Colon (tissue), 2 donors: Measurements from ENCODE around the gene SCN4B.

Source experiments
- FAIRE-seq: peaks from 2 replicates; lab custom pipeline; 2012; peaks lifted over from hg19 to GRCh38; lab: Jason Lieb, UNC
- donor health status: control.
- donor health status: control.

SCN4B gene

DNA sequence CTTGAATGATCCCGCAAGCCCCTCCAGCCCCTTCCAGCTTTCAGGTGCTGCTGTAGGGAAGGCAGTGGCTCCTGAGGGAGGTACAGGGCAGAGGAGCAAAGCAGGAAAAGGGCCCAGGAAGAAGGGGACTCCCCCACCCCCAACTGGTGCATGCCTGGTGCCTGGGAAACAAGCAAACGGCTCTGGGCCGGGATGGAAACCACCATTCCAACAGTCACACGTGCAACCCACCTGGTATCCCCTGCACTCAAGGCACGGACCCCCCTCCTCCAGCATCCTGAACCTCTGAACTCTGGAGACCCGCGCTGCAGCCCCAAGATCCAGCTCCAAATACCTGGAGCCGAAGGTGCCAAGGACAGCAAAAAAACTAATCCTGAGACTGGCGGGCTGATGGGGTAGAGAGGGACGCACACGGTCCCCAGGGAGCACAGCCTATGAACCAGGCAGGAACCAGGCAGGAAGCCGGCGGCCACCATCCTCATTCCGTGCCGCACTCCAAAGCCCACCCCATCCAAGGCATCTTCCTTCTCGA is 537 bp downstream of the SCN4B start:
- FAIRE-seq, result no peak

DNA sequence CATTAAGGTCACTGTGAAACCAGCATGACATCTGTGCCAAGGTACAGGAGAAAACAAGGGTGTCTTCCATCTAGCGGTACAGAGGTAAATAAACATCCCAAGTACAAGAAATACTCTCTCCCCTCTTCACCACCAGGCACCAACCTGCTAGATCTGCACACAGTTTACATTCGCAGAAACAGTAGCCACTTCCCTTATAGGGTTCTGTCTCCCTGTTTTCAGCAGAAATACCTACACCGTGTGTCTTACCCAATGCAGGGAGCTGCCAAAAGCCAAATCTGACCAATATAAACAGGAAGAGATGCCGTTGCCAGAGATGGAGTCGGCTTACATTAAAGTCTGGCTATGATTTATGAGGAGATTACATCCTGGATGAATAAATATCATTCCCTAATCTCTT is 1.2 kb downstream of the SCN4B start:
- FAIRE-seq, result no peak

DNA sequence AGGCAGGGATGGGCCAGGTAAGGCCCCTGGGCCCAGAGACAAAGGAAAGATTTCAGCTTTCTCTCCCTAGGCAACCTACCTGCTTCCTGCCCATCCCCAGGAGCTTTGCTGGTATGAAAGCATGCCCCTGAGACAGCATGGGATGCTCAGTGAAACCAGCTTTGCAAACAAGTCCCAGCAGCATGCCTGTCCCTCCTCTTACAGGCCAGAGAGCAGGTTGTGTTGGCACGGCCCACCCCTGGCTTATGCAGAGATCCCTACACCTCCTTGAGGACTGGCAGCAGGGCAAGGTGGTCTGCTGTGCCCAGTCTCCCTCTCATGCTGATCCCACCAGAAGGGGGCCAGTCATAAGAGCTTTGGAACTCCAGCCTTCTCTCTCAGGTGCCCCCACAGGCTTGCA is 3.1 kb downstream of the SCN4B start:
- FAIRE-seq, result no peak

DNA sequence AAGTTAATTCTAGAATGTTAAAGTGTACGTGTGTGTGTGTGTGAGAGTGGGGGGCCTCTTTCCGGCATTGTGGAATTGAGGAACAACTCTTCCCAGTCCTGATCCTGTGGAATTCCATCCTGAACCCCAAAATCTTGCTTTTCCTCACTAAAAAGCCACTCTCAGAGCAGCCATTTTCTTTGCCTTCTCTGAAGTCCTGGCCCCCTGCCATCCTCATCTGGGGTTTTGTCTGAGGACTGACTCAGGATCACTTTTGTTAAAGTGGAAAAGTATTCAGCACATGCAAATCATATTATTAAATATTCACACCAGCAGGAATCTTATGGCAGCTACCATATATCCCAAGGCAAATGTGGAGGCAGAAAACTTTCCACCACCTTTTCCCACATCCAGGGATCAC is 3.8 kb downstream of the SCN4B start:
- FAIRE-seq, result no peak

DNA sequence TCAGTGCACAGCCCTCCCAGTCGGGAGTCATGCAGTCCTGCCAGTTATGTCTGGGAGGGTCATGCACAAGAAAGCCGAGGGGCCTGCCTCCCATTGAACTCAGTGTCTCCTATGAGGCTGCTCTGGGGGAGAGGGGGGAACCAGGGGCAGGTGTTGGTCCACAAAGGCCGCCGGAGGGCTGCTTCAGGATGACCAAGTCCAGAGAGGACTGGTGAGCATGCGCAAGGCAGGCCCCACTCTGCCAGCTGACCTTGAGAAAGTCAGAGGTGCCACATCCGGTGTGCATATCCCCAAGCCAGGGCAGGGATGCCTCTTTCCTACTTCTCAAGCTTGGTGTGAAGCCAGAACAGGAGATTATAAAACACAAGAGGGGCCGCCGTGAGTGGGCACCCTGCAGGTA is 4.4 kb downstream of the SCN4B start:
- no peak for FAIRE-seq

DNA sequence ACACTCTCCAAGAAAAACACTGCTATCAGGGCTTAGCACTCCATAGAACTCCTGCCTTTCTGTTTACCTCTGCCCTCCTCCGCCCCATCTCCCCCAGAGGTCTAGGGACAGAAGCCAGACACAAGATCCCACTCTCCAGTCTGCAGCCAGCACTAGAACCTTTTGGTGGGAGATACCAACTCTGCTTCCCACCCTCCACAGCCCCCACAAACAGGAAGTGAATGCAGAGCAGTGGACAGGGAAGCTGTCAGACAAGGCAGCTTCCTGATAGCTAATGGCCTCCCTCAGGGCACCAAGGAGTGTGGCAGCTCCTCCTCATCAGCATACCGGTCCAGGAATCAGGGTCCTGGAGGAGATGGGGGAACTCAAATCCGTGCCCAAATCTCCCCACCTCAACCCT is 5.1 kb downstream of the SCN4B start:
- no peak for FAIRE-seq

DNA sequence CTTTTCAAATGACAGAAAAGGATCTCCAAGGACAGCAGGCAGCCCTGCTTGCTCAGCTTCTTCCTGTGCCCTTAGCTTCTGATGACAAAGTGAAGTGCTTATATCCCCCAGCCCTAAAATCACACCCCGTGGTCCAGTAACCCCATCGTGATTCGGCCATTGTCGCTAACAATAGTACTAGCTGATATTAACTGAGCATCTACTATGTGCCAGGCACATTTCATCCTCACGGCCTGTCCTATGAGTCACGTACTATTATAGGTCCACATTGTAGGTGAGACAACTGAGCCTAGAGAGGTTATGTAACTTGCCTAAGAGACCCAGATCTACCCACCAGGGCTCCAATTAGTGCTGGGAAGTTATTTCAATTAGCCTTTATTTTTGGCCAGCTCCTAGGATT is 6.1 kb downstream of the SCN4B start:
- no peak for FAIRE-seq

DNA sequence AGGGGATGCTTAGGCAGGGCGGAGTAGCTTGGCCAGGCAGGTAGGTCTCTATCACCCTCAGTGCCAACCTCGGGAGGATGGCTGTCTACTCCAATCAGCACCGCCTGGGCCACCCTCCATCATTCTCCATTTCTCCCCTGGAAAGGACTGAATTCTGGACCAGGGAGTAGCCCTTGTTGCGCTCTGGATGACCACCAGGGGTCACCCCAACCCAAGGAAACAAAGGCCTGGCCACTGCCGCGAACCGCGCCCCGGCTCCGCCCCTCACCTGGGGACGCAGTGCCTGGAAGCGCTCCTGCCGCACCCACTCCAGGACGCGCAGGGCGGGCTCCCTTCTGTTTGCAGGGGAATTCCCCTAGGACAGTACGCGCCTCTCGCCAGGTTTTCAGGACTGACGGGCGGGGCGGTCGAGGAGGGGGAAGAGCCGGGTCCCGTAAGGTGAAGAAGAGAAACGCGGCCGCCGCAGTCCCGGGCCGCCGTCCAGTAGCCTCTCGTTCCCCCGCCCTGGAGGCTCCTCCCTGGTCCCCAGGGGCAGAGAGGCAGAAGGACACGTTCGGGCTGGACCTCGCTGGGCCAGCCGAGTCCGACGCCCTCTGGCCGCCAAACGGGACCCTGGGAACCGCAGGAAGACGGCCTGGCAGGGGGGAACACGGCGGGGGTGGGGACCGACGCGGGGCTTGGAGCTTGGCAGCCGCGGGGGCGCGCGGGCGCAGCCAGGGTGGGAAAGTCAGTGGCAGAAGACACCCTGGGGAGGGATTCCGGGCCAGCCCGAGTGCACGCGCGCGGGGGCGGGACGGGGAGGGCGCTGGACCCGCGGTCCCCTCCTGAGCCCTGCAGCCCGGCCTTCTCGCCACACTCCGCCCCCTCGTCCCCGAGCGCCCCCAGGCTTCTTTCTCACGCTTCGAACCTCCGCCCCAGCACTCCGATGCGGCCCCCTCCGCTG is 7.1 kb downstream of the SCN4B start:
- no peak for FAIRE-seq

DNA sequence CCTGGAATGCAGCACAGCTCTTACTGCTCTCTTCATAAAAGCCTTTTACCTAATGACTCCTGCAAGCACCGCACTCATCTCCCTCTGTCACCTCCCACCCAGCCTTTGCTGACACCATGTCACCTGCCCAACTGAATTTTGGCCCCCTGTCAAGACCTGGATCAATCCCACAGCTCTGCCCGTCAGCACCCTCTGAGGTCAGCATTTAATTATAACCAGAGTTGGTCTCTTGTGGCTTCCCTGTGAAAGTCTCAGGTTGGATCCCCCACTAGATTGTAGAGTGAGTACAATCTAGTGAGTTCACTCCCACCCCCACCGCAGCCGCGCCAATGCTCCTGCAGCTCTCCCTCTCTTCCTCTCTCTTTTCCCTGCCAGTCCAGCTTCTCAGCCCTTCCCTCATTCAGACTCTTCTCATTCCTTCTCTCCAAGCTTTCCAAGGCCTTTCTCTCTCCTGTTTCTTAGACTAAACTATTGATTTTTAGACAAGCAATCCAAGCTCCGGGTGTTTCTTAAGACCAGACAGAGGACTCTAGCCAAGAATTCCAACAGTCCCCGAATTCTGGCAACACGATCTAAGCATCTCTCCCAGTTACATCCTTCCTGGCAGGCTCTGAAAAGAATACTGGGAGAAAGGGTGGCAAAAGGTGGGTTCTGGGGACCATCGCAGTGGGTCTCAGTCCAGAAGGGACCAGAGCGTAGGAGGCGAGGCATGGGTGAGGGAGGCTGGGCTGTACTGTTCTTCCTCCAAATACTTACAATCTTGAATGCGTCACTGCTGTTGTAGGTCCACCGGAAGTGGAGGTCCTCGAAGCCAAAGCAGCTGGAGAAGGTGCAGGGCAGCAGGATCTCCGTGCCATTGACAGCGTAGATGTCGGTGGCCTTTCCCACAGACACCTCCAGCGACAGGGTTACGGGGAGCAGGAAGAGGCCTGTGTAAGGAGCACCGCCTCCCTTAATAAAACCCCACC is 8.0 kb downstream of the SCN4B start:
- FAIRE-seq, result no peak

DNA sequence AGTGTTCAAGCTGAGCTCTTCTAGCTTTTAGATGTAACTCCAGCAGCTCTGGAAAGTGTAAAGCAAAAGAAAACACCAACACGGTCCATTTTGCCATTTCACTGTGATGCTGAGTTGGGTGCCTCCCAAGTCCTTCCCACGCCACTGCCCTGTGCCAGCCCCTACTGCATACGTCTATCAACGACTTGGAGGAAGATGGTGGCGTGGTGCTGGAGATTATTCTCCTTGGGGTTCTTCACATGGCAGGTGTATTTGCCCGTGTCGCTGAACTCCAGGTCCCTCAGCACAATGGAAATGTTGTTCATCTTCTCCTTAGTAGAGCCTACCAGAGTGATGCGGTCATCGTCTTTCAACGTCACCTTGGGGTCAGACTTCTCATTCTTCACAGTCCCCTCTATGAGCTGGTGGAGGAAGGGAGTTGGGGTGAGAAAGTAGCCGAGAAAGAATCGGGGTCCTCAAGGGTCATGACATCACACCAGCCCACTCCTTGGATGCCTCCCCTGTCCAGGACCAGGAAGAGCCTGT is 8.9 kb downstream of the SCN4B start:
- no peak for FAIRE-seq

DNA sequence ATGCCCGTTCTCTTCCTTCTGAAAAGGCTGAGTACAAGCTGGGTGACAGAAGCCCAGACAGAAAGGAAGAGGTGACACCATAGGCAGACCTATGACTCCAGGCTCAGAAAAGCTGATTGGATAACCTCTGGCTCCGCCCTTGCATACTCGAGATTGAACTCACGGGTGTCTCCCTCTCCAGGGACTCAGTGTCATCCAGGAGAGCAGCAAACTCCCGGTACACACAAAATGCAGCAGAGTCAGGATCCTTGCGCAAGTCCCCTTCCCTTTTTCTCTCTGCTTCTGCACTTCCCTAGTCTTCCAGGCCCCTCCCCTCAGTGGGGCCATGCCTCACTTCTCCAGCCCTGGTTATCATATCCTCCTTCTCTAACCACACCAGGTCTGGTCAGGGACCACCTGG is 9.8 kb downstream of the SCN4B start:
- FAIRE-seq, result no peak

DNA sequence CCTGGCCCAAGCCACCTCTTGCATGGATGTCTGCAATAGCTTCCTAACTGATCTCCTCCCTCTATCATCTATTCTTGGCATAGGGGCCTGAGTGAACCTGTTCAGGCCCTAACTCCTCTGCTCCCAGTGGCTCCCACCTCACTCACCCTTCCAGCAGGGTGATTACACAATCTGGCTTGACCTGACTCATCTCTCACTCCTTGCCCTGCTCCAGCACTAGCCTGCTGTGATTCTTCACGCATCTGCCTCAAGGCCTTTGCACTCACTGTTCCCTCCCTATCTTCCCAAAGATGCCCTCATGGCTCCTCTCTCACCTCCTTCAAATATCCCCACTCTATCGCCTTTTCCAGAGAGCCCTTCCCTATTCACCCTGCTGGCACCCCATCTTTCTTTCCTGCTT is 10.5 kb downstream of the SCN4B start:
- FAIRE-seq, result no peak

DNA sequence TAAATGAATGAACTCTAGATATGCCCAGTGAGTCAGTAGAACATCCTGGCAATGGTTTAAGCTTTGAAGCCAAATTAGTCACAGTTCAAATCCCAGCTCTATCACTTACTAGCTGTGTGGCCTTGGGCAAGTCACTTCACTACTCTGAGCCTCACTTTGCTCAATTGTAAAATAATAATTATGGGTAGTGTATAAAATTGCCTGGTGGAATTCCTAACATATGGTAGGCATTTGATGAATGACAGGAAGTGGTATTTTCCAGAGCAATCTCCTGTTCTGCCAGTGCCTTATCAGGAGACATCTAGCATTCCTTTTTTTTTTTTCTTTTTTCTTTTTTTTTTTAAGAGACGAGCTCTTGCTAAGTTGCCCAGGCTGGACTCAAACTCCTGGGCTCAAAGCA is 13.0 kb downstream of the SCN4B start:
- no peak for FAIRE-seq

DNA sequence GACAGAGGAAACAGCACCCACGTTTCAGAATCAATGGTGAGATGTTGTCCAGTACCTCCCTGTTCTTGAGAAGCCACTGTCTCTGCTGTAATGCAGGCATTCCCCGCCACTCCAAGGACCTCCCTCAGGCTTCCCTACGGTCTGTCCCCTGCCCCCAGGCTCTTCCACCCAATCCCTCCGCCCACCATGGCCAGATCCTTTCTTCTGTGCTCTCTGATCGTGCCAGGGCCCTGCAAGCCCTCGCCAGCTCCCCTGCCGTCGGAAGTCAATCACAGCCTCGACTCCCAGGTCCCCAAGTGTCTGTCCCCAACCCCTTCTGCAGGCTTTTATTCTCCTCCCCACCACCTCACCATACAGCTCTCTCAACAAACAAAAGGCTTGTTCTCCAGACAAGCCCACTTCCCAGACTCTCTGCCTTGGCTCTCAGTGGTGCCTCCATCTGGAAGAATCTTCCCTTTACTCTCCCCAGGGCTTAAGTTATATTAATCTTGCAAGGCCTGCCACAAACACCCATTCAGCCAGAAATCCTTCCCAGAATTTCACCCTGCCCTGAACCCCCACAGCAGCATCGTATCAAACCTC is 13.7 kb downstream of the SCN4B start:
- FAIRE-seq, result no peak

DNA sequence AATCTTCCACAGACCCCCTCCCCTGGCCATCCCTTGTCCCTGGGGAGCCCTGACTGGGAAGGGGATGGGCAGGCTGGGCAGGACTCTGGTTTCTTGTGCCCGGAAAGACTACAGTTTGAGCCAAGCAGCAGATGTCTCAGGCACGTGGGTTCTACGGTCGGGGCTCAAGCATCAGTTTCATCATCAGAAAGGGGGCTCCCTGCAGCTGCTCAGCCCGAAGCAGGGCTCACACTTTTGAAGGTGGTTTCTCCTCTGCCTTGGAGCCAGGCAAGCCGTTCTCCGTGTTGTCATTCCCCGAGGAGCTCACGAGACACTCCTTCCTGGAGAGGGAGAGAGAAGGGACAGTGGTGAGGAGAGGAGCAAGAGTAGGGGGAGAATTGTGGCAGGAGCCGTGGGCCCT is 15.8 kb downstream of the SCN4B start:
- no peak for FAIRE-seq

DNA sequence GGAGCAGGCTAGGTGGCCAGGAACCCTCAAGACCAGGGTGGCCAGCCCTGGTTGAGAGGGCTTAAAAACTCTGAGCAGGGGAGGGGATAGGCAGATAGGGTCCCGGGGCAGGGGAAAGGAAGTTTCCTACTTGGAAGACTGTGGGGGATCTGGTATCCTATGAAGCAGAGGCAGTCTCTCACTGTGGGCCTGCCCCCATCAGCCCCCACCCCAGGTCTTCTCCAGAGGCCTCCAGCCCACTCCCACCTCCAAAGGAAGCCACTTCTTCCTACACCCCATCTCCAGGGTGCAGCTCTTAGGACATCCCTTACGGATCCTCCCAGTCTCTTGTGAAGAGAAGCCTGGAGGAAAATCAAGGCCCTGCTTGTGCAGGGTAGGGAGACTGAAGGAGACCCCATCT is 16.3 kb downstream of the SCN4B start:
- FAIRE-seq, result no peak

DNA sequence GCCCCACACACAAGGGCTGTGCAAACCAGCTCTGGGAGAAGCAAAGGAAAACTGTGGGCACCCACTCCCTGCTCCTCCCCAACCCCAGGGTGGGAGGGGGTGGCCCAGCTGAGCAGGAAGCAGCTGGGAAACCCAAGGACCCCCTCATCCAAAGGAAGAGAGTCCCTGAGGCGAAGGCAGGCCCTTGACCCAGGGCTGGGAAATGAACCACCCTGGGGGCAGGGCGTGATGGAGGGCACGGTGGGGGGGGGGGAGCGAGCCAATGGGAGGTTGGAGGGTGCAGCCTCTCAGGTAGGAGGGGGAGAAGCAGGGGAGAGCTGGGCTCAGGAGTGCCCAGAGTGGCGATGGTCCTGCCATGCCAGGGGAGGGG is 16.8 kb downstream of the SCN4B start:
- no peak for FAIRE-seq

DNA sequence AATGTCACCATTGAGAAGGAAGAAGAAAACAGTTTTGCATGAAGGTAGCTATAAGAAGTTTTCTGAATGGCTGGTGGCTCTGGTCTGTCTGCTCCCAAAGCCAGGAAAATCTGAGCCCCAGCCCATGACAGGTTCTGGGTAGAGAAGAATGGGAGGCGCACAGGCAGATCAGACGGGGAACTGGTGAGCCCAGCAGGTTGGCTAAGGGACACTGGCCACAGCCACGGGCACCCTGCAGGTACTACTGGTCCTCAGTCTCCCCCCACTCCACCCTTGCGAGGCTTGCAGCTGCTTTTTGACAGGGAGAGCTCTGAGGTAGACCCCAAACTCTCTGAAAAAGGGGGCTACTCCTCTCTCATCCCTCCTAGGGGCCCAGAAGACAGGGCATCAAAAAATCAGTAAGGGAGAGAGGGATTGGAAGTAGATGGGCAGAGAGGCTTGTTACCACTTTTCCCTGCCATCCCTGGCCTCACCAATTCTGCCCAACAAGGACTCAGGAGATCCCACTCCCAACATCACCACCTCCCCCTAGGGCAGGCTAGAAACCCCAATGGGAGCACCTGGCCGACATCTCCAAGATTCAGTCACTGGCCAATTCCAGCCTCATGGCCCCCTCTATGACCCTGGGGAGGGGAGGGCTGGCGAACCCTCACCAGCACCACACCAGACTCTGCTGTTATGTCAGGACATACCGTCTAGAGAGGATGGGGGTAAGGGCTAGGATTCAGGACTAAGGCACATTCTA is 17.4 kb downstream of the SCN4B start:
- FAIRE-seq, result no peak

DNA sequence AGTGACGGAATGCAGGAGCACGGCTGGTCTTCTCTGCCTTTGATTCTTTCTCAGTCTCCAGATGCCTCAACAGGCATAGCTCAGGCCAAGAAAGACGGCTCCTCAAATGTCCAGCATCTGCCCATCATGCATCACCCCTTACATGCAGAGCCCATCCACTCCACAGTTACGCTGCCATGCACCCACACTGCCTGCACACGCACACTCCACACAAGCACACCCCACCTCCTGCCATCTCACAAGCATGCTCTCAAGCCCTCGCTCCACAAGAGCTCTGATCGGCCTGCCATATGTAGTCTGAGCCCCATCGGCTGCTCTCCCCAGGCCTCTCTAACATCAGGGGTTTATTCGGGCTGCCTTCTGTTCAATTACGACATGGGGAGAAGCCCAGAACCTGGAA is 18.8 kb downstream of the SCN4B start:
- no peak for FAIRE-seq

DNA sequence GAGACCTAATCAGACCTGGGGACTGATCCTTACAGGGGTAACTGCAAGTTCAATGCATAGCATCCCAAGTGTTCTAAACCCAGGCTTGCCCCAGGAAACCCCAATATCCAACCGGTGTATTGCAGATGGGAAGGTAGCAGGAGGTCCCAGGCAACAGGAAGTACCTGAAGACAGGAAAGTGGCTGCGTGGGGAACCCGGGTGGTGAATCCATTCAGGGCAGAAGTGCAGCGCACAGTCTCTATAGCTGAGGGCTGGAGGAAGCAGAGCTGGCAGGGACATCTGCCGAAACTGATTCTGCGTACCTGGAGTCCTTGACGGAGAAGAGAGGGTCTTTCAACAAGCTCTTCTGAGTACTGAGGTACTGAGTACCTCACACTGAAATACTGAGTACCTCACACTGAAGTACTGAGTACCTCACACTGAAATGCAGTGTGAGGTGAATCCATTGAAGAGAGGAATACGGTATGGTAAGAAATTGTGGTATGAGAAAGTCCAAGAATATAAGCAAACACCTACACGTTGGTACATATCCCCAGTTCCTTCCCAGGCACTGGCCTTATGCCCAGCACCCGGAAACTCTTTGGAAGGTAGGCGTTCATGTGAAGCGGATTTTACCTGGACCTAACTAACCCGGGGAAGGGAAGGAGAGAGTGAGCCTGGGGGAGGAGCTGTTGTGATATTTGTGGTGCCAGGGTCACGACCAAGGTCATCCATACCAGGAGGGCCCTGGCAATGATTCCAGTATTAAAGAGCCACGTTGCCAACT is 20.1 kb downstream of the SCN4B start:
- FAIRE-seq, result no peak
